ENCODE measurements around the gene PTTG1IP.

Gene PTTG1IP

GRCh38 chr21:44917446-44918106 lies 44.1 kb upstream of the PTTG1IP start:
- Histone ChIP-seq H3K27ac (ENCODE audit: low read length, poor library complexity, severe bottlenecking) (no peak overlapping the region), H2BK15ac (ENCODE audit: low read depth, poor library complexity, severe bottlenecking) (no peak overlapping the region), H3K14ac (ENCODE audit: low read length in 2 of 2) (no peak overlapping the region), H3K36me3 (ENCODE audit: control insufficient read depth in 1 of 2, insufficient read depth in 2 of 2, low read depth in 1 of 2, low read length in 2 of 2) (no peaks in the 10 kb centered on the region), H3K9me3 (ENCODE audit: control insufficient read depth, low read length) (no peaks in the 10 kb centered on the region), H2AFZ (ENCODE audit: low read depth, low read length) (no peak overlapping the region), H3K4me3 (ENCODE audit: insufficient read depth in 1 of 2, low read depth in 1 of 2, low read length in 2 of 2) (no peak overlapping the region), H2BK120ac (ENCODE audit: low read depth, low read length) (no peak overlapping the region), H3K23ac (ENCODE audit: low read length in 2 of 2) (no peak overlapping the region), H4K91ac (ENCODE audit: low read length) (no peak overlapping the region), H3K4ac (ENCODE audit: low read depth in 1 of 2, low read length in 2 of 2) (no peak overlapping the region), H4K8ac (ENCODE audit: low read length) (no peak overlapping the region), H3K4me1 (ENCODE audit: control insufficient read depth, insufficient read depth, low read depth, low read length) (no peaks in the 10 kb centered on the region), H3K79me1 (replicated peaks; ENCODE audit: low read length, poor library complexity, severe bottlenecking) (no peaks in the 10 kb centered on the region), H3K27me3 (ENCODE audit: control insufficient read depth in 1 of 2, insufficient read depth in 1 of 2, low read length in 2 of 2) (peaks cover 56 to 60% of the 10 kb centered on the region in 2 experiments), H2AK5ac (ENCODE audit: low read length, severe bottlenecking) (no peak overlapping the region), H3K18ac (ENCODE audit: low read depth in 1 of 2, low read length in 2 of 2) (no peak overlapping the region), H3K4me2 (ENCODE audit: low read length, poor library complexity, severe bottlenecking) (no peak overlapping the region), H2BK12ac (ENCODE audit: low read length in 2 of 2) (no peak overlapping the region), H3K9ac (ENCODE audit: low read length) (no peak overlapping the region), H2BK5ac (ENCODE audit: low read depth, low read length, poor library complexity, severe bottlenecking) (no peak overlapping the region)
- 88% methylated on average over 15 of the region's 15 CpGs for WGBS
- no peak for DNase-seq

DNA sequence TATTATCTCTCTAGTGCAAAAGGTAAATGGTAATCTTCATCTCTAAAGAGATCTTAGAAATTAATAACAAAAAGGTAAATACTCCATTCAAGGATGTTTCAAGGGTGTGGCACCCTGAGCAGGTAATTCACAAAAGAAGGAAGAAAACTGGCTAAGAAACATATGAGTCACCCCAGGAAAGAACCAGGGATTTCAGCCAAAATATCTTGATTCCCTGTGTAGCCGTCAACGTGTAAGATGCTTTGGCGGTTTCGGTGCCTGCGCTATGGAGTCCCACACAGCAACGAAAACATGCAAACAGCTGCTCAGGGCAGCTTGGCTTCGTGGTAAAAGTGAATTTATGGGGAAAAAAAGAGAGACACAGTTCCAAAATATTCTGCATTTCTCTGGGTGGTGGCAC lies 43.5 kb upstream of the PTTG1IP start:
- Histone ChIP-seq H2AFZ (ENCODE audit: low read depth, low read length) (no peak overlapping the region), H3K18ac (ENCODE audit: low read depth in 1 of 2, low read length in 2 of 2) (no peak overlapping the region), H3K4me3 (ENCODE audit: insufficient read depth in 1 of 2, low read depth in 1 of 2, low read length in 2 of 2) (no peak overlapping the region), H3K4ac (ENCODE audit: low read depth in 1 of 2, low read length in 2 of 2) (no peak overlapping the region), H2BK15ac (ENCODE audit: low read depth, poor library complexity, severe bottlenecking) (no peak overlapping the region), H3K9me3 (ENCODE audit: control insufficient read depth, low read length) (no peaks in the 10 kb centered on the region), H2AK5ac (ENCODE audit: low read length, severe bottlenecking) (no peak overlapping the region), H3K27me3 (ENCODE audit: control insufficient read depth in 1 of 2, insufficient read depth in 1 of 2, low read length in 2 of 2) (peaks cover 54% of the 10 kb centered on the region in 2 experiments), H2BK5ac (ENCODE audit: low read depth, low read length, poor library complexity, severe bottlenecking) (no peak overlapping the region), H4K8ac (ENCODE audit: low read length) (no peak overlapping the region), H3K14ac (ENCODE audit: low read length in 2 of 2) (no peak overlapping the region), H3K79me1 (replicated peaks; ENCODE audit: low read length, poor library complexity, severe bottlenecking) (no peaks in the 10 kb centered on the region), H3K9ac (ENCODE audit: low read length) (no peak overlapping the region), H2BK12ac (ENCODE audit: low read length in 2 of 2) (no peak overlapping the region), H3K27ac (ENCODE audit: low read length, poor library complexity, severe bottlenecking) (no peak overlapping the region), H4K91ac (ENCODE audit: low read length) (no peak overlapping the region), H3K4me1 (ENCODE audit: control insufficient read depth, insufficient read depth, low read depth, low read length) (peaks cover 2% of the 10 kb centered on the region), H3K23ac (ENCODE audit: low read length in 2 of 2) (no peak overlapping the region), H3K36me3 (ENCODE audit: control insufficient read depth in 1 of 2, insufficient read depth in 2 of 2, low read depth in 1 of 2, low read length in 2 of 2) (no peaks in the 10 kb centered on the region), H2BK120ac (ENCODE audit: low read depth, low read length) (no peak overlapping the region), H3K4me2 (ENCODE audit: low read length, poor library complexity, severe bottlenecking) (no peak overlapping the region)
- 80% methylated on average over 7 of the region's 7 CpGs for WGBS
- no peak for DNase-seq

DNA sequence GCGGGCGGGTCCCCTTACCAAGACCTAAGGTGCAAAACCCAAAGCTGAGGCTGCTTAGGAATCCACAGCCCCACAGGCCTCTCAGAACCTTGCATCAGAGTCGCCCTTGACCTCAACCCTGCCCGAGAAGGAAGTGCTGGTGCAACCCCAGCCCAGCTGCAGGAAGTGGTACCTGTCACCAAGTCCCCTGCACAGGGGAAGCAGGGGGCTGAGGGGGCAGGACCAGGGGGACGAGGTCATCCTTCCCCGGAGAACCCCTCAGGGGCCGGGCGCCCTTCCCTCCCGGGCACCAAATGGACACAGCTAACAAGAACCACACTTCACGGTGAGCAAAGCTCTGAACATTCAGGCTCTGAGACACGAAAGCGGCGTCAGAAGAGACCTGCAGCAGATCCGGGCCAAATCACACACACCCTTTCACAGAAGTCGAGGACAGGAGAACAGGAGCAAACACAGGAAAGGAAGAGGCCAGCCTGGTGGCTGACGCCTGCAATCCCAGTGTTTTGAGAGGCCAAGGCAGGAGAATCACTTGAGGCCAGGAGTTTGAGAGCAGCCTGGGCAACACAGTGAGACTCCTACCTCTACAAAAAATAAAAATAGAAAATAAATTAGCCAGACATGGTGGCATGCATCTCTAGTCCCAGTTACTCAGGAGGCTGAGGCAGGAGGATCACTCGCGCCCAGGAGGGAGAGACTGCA lies 40.8 kb upstream of the PTTG1IP start:
- no peak overlapping the region for H3K18ac ChIP-seq (ENCODE audit: low read depth in 1 of 2, low read length in 2 of 2)
- no peaks in the 10 kb centered on the region for H3K9me3 ChIP-seq (ENCODE audit: control insufficient read depth, low read length)
- no peak overlapping the region for H2BK15ac ChIP-seq (ENCODE audit: low read depth, poor library complexity, severe bottlenecking)
- no peak overlapping the region for H2AFZ ChIP-seq (ENCODE audit: low read depth, low read length)
- no peak overlapping the region for H3K23ac ChIP-seq (ENCODE audit: low read length in 2 of 2)
- no peak overlapping the region for H4K8ac ChIP-seq (ENCODE audit: low read length)
- no peak overlapping the region for H2BK5ac ChIP-seq (ENCODE audit: low read depth, low read length, poor library complexity, severe bottlenecking)
- WGBS: 89% methylated on average over 17 of the region's 18 CpGs
- H3K27me3 ChIP-seq (ENCODE audit: control insufficient read depth in 1 of 2, insufficient read depth in 1 of 2, low read length in 2 of 2): peaks cover 40 to 45% of the 10 kb centered on the region in 2 experiments
- H3K36me3 ChIP-seq (ENCODE audit: control insufficient read depth in 1 of 2, insufficient read depth in 2 of 2, low read depth in 1 of 2, low read length in 2 of 2): no peaks in the 10 kb centered on the region
- H3K14ac ChIP-seq (ENCODE audit: low read length in 2 of 2): no peak overlapping the region
- no peak overlapping the region for H3K4ac ChIP-seq (ENCODE audit: low read depth in 1 of 2, low read length in 2 of 2)
- no peak overlapping the region for H2BK12ac ChIP-seq (ENCODE audit: low read length in 2 of 2)
- H3K4me1 ChIP-seq (ENCODE audit: control insufficient read depth, insufficient read depth, low read depth, low read length): peaks cover 6% of the 10 kb centered on the region
- H3K27ac ChIP-seq (ENCODE audit: low read length, poor library complexity, severe bottlenecking): no peak overlapping the region
- H3K4me3 ChIP-seq (ENCODE audit: insufficient read depth in 1 of 2, low read depth in 1 of 2, low read length in 2 of 2): no peak overlapping the region
- H2AK5ac ChIP-seq (ENCODE audit: low read length, severe bottlenecking): no peak overlapping the region
- H3K9ac ChIP-seq (ENCODE audit: low read length): no peak overlapping the region
- H3K79me1 ChIP-seq (replicated peaks; ENCODE audit: low read length, poor library complexity, severe bottlenecking): no peaks in the 10 kb centered on the region
- DNase-seq: no peak
- H3K4me2 ChIP-seq (ENCODE audit: low read length, poor library complexity, severe bottlenecking): no peak overlapping the region
- no peak overlapping the region for H2BK120ac ChIP-seq (ENCODE audit: low read depth, low read length)
- H4K91ac ChIP-seq (ENCODE audit: low read length): no peak overlapping the region

DNA sequence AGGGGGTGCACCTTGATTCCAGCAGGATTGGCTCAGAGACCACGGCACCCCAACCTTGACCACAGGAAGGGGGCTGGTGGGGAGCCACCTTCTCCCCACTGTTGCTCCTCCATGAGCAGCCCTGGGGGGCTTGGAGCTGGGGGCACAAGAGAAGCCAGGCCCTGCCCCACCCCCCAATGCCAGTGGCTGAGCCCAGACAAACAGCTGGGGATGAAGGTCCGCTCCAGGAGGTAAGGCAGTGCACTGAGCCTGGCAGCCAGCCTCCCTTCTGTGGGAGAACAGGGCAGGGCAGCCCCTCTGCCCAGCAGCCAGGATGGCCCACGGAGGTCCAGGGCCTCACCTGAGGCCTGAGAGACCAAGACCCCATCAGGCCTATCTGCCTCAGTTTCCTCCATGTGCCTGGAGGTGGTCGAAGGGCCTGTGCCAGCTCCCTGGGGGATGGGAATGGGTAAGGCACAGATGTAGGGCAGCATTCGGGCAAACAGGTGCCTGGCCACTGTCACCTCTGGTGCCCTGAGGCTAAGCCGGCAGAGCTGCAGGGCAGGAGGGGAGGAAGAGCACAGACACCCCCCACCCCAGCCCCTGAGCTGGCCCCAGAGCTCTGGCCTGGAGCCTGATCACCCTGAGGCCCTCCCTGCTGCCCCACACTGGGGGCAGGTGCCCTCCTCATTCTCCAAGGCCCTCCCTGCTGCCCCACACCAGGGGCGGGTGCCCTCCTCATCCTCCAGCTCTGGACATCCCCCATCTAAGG lies 40.1 kb upstream of the PTTG1IP start:
- Histone ChIP-seq H3K27ac (ENCODE audit: low read length, poor library complexity, severe bottlenecking) (no peak overlapping the region), H3K36me3 (ENCODE audit: control insufficient read depth in 1 of 2, insufficient read depth in 2 of 2, low read depth in 1 of 2, low read length in 2 of 2) (no peaks in the 10 kb centered on the region), H2BK15ac (ENCODE audit: low read depth, poor library complexity, severe bottlenecking) (no peak overlapping the region), H2BK120ac (ENCODE audit: low read depth, low read length) (no peak overlapping the region), H2BK12ac (ENCODE audit: low read length in 2 of 2) (no peak overlapping the region), H3K9ac (ENCODE audit: low read length) (no peak overlapping the region), H3K9me3 (ENCODE audit: control insufficient read depth, low read length) (no peaks in the 10 kb centered on the region), H3K4me2 (ENCODE audit: low read length, poor library complexity, severe bottlenecking) (no peak overlapping the region), H3K18ac (ENCODE audit: low read depth in 1 of 2, low read length in 2 of 2) (peak overlapping the region in 1 of 2 experiments; percentile 18), H3K79me1 (replicated peaks; ENCODE audit: low read length, poor library complexity, severe bottlenecking) (no peaks in the 10 kb centered on the region), H3K4ac (ENCODE audit: low read depth in 1 of 2, low read length in 2 of 2) (no peak overlapping the region), H2AFZ (ENCODE audit: low read depth, low read length) (no peak overlapping the region), H4K91ac (ENCODE audit: low read length) (peak overlapping the region; percentile 35), H3K14ac (ENCODE audit: low read length in 2 of 2) (peak overlapping the region in 1 of 2 experiments; percentile 20), H3K4me3 (ENCODE audit: insufficient read depth in 1 of 2, low read depth in 1 of 2, low read length in 2 of 2) (no peak overlapping the region), H3K4me1 (ENCODE audit: control insufficient read depth, insufficient read depth, low read depth, low read length) (peaks cover 6% of the 10 kb centered on the region), H3K23ac (ENCODE audit: low read length in 2 of 2) (no peak overlapping the region), H2AK5ac (ENCODE audit: low read length, severe bottlenecking) (no peak overlapping the region), H4K8ac (ENCODE audit: low read length) (no peak overlapping the region), H2BK5ac (ENCODE audit: low read depth, low read length, poor library complexity, severe bottlenecking) (no peak overlapping the region), H3K27me3 (ENCODE audit: control insufficient read depth in 1 of 2, insufficient read depth in 1 of 2, low read length in 2 of 2) (peaks cover 40 to 45% of the 10 kb centered on the region in 2 experiments)
- no peak for DNase-seq
- WGBS: 95% methylated on average over 7 of the region's 7 CpGs
